K562 (cell line): ENCODE measurements around the gene GLB1L2. TPM values are rescaled to one million over a fixed set of nuclear protein-coding genes. Genes with fewer than 3 reads are reported as not detected.

ENCODE experiments used
- ATAC-seq: fragments of 200-7000 bp; cut with Tn5 transposase; 3 replicates; pipeline ENCODE4 v1.9.1; 2020; ENCODE audit warnings: moderate library complexity
- BruUV-seq: library from RNA; stranded (reverse); fragments of 400-500 nt; replicated peaks from 2 replicates; lab custom pipeline; 2021; lab: Mats Ljungman, UMichigan
- CTCF ChIA-PET: fragments of 300-600 bp; formaldehyde crosslinking; extraction: SDS; loops from one replicate; lab custom pipeline; 2021; ENCODE audit warnings: low intra/inter-chr PET ratio; lab: Yijun Ruan, JAX
- POLR2A ChIA-PET: fragments of 300-600, 350-650 bp; sonication (Branson Sonifier 250); formaldehyde crosslinking; extraction: SDS; loops from one replicate; lab custom pipeline; 2021; ENCODE audit warnings: antibody characterized with exemption, inconsistent platforms; lab: Yijun Ruan, JAX
- DNase-seq, 4 experiments: peaks; one replicate each; pipeline versions ENCODE4 v3.0.0 to v3.0.0-alpha.2; 2011 to 2018; ENCODE audit warnings: low spot score in 3 of 4, mixed read lengths in 3 of 4; ENCODE audit errors: extremely low read depth in 1 of 4
- FAIRE-seq: peaks from 2 replicates; lab custom pipeline; 2011; peaks lifted over from hg19 to GRCh38; lab: Jason Lieb, UNC
- H2AFZ ChIP-seq: 2 replicates; pipeline ENCODE4 v1.6.0; 2011; ENCODE audit warnings: low read depth, low read length, control low read depth, inconsistent platforms
- H3K27ac ChIP-seq: fragments of 200-600 bp; 3 replicates; pipeline ENCODE4 v1.8.0; 2011; ENCODE audit warnings: low read depth, mild to moderate bottlenecking, control low read depth, inconsistent platforms, low read length, moderate library complexity, mixed read lengths; ENCODE audit errors: extremely low read depth
- H3K27me3 ChIP-seq, 2 experiments: fragments of 300-600 bp in 1 of 2; 2 replicates in 1 of 2; 3 replicates in 1 of 2; pipeline versions ENCODE4 v1.6.0 to v1.8.0; 2011; ENCODE audit warnings: inconsistent platforms in 2 of 2, low read length in 2 of 2, mild to moderate bottlenecking in 1 of 2, mixed read lengths in 1 of 2, moderate library complexity in 1 of 2; ENCODE audit not compliant: control insufficient read depth in 2 of 2, insufficient read depth in 2 of 2
- H3K36me3 ChIP-seq: fragments of 300-600 bp; 3 replicates; pipeline ENCODE4 v1.8.0; 2011; ENCODE audit warnings: mild to moderate bottlenecking, low read length, inconsistent platforms; ENCODE audit not compliant: control insufficient read depth, insufficient read depth
- H3K4me1 ChIP-seq, 2 experiments: fragments of 200-600 bp in 1 of 2; replicated peaks in 1 of 2; 2 replicates in 1 of 2; 3 replicates in 1 of 2; pipeline versions ENCODE4 v1.5.1 to v1.8.0; 2011; ENCODE audit warnings: inconsistent platforms in 2 of 2, low read length in 2 of 2, mild to moderate bottlenecking in 1 of 2, mixed read lengths in 1 of 2, moderate library complexity in 1 of 2; ENCODE audit not compliant: control insufficient read depth in 2 of 2, insufficient read depth in 2 of 2
- H3K4me2 ChIP-seq: 2 replicates; pipeline ENCODE4 v1.6.1; 2011; ENCODE audit warnings: low read length, control low read depth, inconsistent platforms, mixed read lengths; ENCODE audit not compliant: insufficient read depth
- H3K4me3 ChIP-seq: fragments of 200-600 bp; sonication (generic), shearing (Covaris generic); 2 replicates; pipeline ENCODE4 v1.5.1; 2016; ENCODE audit warnings: control low read depth, inconsistent platforms
- H3K79me2 ChIP-seq: fragments of 200-600 bp; 3 replicates; pipeline ENCODE4 v1.8.0; 2011; ENCODE audit warnings: low read length, inconsistent platforms; ENCODE audit not compliant: control insufficient read depth, insufficient read depth
- H3K9ac ChIP-seq, 2 experiments: 2 replicates each; pipeline versions ENCODE4 v1.6.0 to v1.6.1; 2011; ENCODE audit warnings: low read depth in 2 of 2, low read length in 2 of 2, control low read depth in 1 of 2, inconsistent platforms in 1 of 2, mild to moderate bottlenecking in 1 of 2, mixed read lengths in 1 of 2; ENCODE audit not compliant: insufficient read depth in 1 of 2
- H3K9me1 ChIP-seq: one replicate; pipeline ENCODE4 v1.6.0; 2011; ENCODE audit warnings: inconsistent platforms, mild to moderate bottlenecking, low read length, moderate library complexity; ENCODE audit not compliant: control insufficient read depth, insufficient read depth
- H3K9me3 ChIP-seq: replicated peaks from 2 replicates; pipeline ENCODE4 v1.5.1; 2011; ENCODE audit warnings: low read depth, low read length, inconsistent platforms; ENCODE audit not compliant: control insufficient read depth, insufficient read depth
- H4K20me1 ChIP-seq: replicated peaks from 2 replicates; pipeline ENCODE4 v1.6.1; 2011; ENCODE audit warnings: low read length, inconsistent platforms, mixed read lengths; ENCODE audit not compliant: control insufficient read depth, insufficient read depth
- CREBBP ChIP-seq: IDR thresholded peaks from one replicate; pipeline ENCODE4 v1.6.1; 2012; ENCODE audit warnings: low read depth, mild to moderate bottlenecking, control low read depth, inconsistent platforms, low read length
- GTF2A2 ChIP-seq: IDR thresholded peaks from 2 replicates; pipeline ENCODE4 v1.6.1; 2016; ENCODE audit warnings: mild to moderate bottlenecking, missing genetic modification characterization, missing compliant biosample characterization
- ILK ChIP-seq: fragments of 450-650 bp; IDR thresholded peaks from 2 replicates; pipeline ENCODE4 v1.6.1; 2016; ENCODE audit warnings: missing genetic modification characterization, low read depth, mild to moderate bottlenecking, missing compliant biosample characterization, moderate library complexity, borderline replicate concordance
- RBFOX2 ChIP-seq: fragments of 200-400 bp; formaldehyde crosslinking; IDR thresholded peaks from 2 replicates; pipeline ENCODE4 v1.6.1; 2017; ENCODE audit warnings: low read depth, mild to moderate bottlenecking, low read length, moderate library complexity
- TFAP4 ChIP-seq: sonication (generic); formaldehyde crosslinking; IDR thresholded peaks from 2 replicates; pipeline ENCODE4 v1.8.0; 2022; ENCODE audit warnings: missing genetic modification reagents, mild to moderate bottlenecking, moderate library complexity, borderline replicate concordance
- U2AF2 ChIP-seq: fragments of 200-400 bp; formaldehyde crosslinking; optimal IDR thresholded peaks from 2 replicates; pipeline ENCODE3; 2017; ENCODE audit warnings: low read depth, mild to moderate bottlenecking, low read length
- ZNF445 ChIP-seq: fragments of 250-450 bp; sonication (Bioruptor Pico); IDR thresholded peaks from 2 replicates; pipeline ENCODE4 v1.4.0; 2020; ENCODE audit warnings: low read depth, mild to moderate bottlenecking, moderate library complexity
- WGBS: fragments of 100-300 bp; shearing (Covaris generic); methylation state at CpG from one replicate; pipeline ENCODE4 v1.1.6; 2016; ENCODE audit warnings: low coverage, mixed read lengths; ENCODE audit not compliant: insufficient coverage; ENCODE audit errors: missing lambda C conversion rate; 5-methylcytosine and 5-hydroxymethylcytosine counted together
- in situ Hi-C: fragments of 300-500 bp; cut with MboI; formaldehyde crosslinking; loops from 4 replicates; pipeline ENCODE4 v1.15.0; 2018; ENCODE audit warnings: inconsistent platforms, mixed read lengths
- intact Hi-C: fragments of 100-400 bp; cut with micrococcal nuclease; formaldehyde crosslinking; loops from 2 replicates; pipeline ENCODE4 v1.14.2; 2022
- polyA plus RNA-seq, 8 experiments: library from polyadenylated mRNA; depleted of rRNA in 4 of 8; stranded (reverse) in 5 of 8; unstranded in 3 of 8; fragments of >200 nt; fragmentation: Nextera tagmentation in 2 of 8; fragmentation: Illumina TruSeq in 1 of 8; extraction: Ambion mirVana in 2 of 8; extraction: Trizol in 1 of 8; gene quantifications; 2 replicates each; pipeline versions ENCODE4 v1.2.1 to v1.2.3, GENCODE V29; 2011 to 2014; ENCODE audit warnings: inconsistent platforms in 1 of 8, missing spikeins in 1 of 8
- total RNA-seq, 7 experiments: library from RNA; depleted of rRNA in 6 of 7; stranded (reverse); fragments of >200 nt in 6 of 7; fragmentation: Illumina TruSeq in 2 of 7; extraction: Trizol in 2 of 7; gene quantifications; 2 replicates each; pipeline versions ENCODE4 v1.2.1 to v1.2.3, GENCODE V29; 2011 to 2021; ENCODE audit warnings: low replicate concordance in 1 of 7

Gene GLB1L2
- total and polyA plus RNA-seq, 9 of the 15 experiments (the other 6 are each of a cell fraction or from before 2014, with no cell fraction given): 0.84 to 21.4 (median 13.8) TPM

GRCh38 chr11:134395002-134395401 is 63.2 kb downstream of the GLB1L2 start:
- no peak overlapping the region for H3K4me2 ChIP-seq
- no peak for FAIRE-seq
- no peak overlapping the region for H3K9ac ChIP-seq
- H2AFZ ChIP-seq: no peak overlapping the region
- WGBS: 14% methylated on average over 11 of the region's 12 CpGs
- ChIA-PET CTCF (no interaction called here), POLR2A (no interaction called here)
- peaks cover 6 to 80% of the 10 kb centered on the region in 2 experiments for H3K27me3 ChIP-seq
- H3K4me3 ChIP-seq: no peak overlapping the region
- no peak for DNase-seq
- no peaks in the 10 kb centered on the region for H3K79me2 ChIP-seq
- no peak for ATAC-seq
- no TSS peak for BruUV-seq
- no peaks in the 10 kb centered on the region for H3K9me3 ChIP-seq
- TF ChIP-seq TFAP4 (no peak), RBFOX2 (no peak), CREBBP (no peak), GTF2A2 (tag) (no peak), ILK (tag) (no peak), U2AF2 (no peak), ZNF445 (CRISPR knock-in tag) (no peak)
- H3K4me1 ChIP-seq: no peaks in the 10 kb centered on the region
- no peaks in the 10 kb centered on the region for H3K36me3 ChIP-seq
- no peaks in the 10 kb centered on the region for H3K9me1 ChIP-seq
- peaks cover 17% of the 10 kb centered on the region; the same call in 1 of the 2 replicates for H4K20me1 ChIP-seq
- in situ Hi-C loops: no loop called here
- no peak overlapping the region for H3K27ac ChIP-seq
- intact Hi-C loops: loop anchor here (10.0 kb wide), 1 partner anchor 330 kb away; no protein-coding TSS in a partner anchor
